Skin of body (tissue), 2 donors: ENCODE data around the gene DRAM2. TPM values are rescaled to one million over a fixed set of nuclear protein-coding genes. Genes with fewer than 3 reads are reported as not detected.
"Not testable (repeated sequence)": the region's sequence is repeated elsewhere in the genome, so short reads cannot be mapped to it uniquely, and the experiment has no call there.

Source experiments
- DNase-seq: peaks from one replicate; lab custom pipeline; 2025; lab: John Stamatoyannopoulos, UW
- total RNA-seq: library from RNA; depleted of rRNA; stranded (reverse); fragments of >200 nt; gene quantifications from one replicate; pipeline ENCODE4 v1.2.3, GENCODE V29; 2014

DRAM2 gene
- total RNA-seq, 1 donor from 2014 or later = 40.9 TPM

- DNase-seq = no peak
Observed at GRCh38 chr1:111142356-111142975, 2.6 kb upstream of the DRAM2 start.

- DNase-seq = no peak
Observed at GRCh38 chr1:111141245-111142220, 1.6 kb upstream of the DRAM2 start.

- DNase-seq = no peak
Observed at GRCh38 chr1:111140680-111140967, 731 bp upstream of the DRAM2 start.

GRCh38 chr1:111139324-111139955 lies 453 bp downstream of the DRAM2 start:
- peak; percentile 57 for DNase-seq

- no peak for DNase-seq
Observed at GRCh38 chr1:111133866-111134265, 6.0 kb downstream of the DRAM2 start.

- DNase-seq = no peak
Observed at GRCh38 chr1:111131693-111132092, 8.2 kb downstream of the DRAM2 start.

GRCh38 chr1:111129376-111129775 lies 10.5 kb downstream of the DRAM2 start:
- no peak for DNase-seq

- DNase-seq = no peak
Observed at GRCh38 chr1:111127923-111128643, 11.8 kb downstream of the DRAM2 start.

- no peak for DNase-seq
Observed at GRCh38 chr1:111126354-111126753, 13.5 kb downstream of the DRAM2 start.

DNA sequence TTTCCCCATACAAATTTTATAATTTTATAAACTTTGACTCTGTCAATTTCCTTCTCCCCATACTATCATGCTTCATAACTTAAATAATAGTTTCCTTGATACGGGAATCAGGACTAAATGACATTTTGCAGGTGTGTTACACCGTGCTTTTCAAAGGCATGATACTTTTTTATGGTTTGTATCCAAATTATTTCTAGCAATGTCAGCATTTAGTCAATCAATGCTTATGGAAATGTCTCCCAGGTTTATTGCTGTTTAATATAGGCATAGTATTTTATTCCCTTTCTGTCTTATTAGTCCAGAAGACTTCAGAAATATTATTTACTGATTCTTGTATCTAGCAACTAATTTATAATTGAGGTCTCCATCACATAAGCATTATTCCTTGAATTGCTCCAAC lies 23.4 kb downstream of the DRAM2 start:
- DNase-seq = no peak

- no peak for DNase-seq
Observed at GRCh38 chr1:111110197-111110899, 29.5 kb downstream of the DRAM2 start.

GRCh38 chr1:111104981-111105380 lies 34.9 kb downstream of the DRAM2 start:
- DNase-seq = no peak

DNA sequence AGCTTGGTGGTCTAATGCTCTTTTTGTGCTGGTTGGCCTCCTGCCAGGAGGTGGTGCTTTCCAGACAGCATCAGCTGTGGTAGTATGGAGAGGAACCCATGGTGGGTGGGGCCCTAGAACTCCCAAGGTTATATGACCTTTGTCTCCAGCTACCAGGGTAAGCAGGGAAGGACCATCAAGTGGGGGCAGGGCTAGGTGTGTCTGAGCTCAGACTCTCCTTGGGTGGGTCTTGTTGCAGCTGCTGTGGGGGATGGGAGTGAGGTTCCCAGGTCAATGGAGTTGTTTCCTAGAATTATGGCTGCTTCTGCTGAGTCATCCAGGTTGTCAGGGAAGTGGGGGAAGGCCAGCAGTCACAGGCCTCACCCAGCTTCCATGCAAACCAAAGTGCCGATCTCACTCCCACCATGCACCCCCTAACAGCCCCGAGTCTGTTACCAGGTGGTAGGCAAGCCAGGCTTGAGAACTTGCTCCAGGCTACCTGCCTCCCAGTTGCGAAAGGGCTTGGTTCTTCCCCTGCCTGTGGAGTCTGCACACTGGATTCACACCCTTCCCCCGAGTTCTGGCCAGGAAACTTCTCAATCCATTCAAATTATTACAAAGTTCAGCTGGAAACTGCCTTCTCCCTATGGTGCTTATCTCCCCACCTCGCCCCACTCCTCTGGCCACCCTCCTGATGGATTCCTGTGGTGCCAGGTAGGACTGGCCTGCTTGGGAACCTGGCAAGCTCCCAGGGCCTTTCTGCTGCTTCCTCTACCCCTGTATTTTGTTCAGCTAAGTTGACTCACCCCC lies 37.8 kb downstream of the DRAM2 start:
- no peak for DNase-seq

DNA sequence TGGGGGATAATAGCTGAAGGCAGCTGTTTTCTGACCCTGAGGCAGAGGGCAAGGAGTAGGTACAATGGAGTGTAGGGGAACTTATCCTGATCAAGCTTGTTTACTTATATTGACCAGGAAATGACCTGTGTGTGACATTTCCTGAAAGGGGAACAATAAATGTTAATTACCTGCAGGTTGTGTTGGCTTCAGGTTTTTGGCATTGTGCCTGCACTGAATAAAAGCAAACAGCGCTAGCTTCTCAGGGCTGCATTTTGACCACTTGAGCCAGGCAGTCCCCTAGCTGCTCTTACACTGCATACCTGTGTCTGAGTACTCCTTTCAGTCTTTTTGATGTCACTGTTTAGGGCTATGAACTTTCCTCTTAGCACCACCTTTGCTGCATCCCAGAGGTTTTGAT lies 40.6 kb downstream of the DRAM2 start:
- no peak for DNase-seq

- no peak for DNase-seq
Observed at GRCh38 chr1:111097356-111098099, 42.4 kb downstream of the DRAM2 start.

GRCh38 chr1:111095421-111095820 lies 44.5 kb downstream of the DRAM2 start:
- DNase-seq = not testable (repeated sequence)

GRCh38 chr1:111089638-111090037 lies 50.3 kb downstream of the DRAM2 start:
- no peak for DNase-seq

DNA sequence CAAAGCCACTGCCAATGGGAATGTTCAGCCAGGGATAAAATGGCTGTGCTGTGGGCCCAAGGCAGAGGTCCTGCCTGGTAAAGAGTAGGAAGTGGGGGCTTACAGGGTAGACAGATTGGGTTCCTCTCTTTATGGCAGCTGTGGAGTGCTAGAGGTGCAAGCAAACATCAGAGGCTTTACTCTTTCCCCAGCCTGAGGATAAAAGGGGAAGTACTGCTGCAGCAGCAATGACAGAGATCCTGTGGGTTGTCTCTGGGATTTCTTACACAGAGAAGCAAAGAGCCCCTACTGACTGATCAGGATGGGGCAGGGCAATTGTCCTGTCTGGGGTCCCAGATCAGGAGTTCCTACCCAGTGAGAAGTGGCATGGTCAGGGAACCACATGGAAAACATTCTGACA lies 54.2 kb downstream of the DRAM2 start:
- DNase-seq = no peak

DNA sequence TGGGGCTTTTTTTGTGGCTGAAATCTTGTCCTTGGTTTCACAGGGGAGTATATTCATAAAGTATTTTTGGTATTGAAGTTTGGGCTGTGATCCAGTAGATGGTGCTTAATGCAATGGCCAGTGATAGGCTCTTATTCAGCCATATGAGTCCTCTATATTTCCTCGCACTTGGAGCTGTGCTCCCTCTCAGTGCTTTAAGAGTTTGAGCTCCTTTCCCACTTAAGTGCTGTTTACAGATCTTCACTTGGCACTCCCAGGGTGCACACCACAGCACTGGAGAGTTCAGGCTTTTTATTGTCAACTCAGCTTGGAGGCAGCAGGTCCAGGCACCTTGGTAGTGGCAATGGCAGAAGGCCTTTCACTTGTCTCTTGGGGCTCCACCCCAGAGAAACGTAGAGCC lies 54.9 kb downstream of the DRAM2 start:
- DNase-seq = no peak
